NCI-H748 treated with DMSO at 0.1 percent for 48 hours (cell line): ENCODE results near the gene RRH.
"Not testable (repeated sequence)": the region's sequence is repeated elsewhere in the genome, so short reads cannot be mapped to it uniquely, and the experiment has no call there.

Experiments used
- DNase-seq: peaks from one replicate; lab custom pipeline; 2025; lab: John Stamatoyannopoulos, UW

The RRH gene

GRCh38 chr4:109827672-109828071 is at the start of gene RRH:
TSS of gene RRH (plus strand) at chr4:109827972. CDS start at chr4:109828028, 56 bp downstream.
- DNase-seq: no peak

- DNase-seq: not testable (repeated sequence)
Measured at GRCh38 chr4:109782092-109782491, 45.7 kb upstream of the RRH start.

GRCh38 chr4:109786846-109787245 is 40.9 kb upstream of the RRH start:
- no peak for DNase-seq

DNA sequence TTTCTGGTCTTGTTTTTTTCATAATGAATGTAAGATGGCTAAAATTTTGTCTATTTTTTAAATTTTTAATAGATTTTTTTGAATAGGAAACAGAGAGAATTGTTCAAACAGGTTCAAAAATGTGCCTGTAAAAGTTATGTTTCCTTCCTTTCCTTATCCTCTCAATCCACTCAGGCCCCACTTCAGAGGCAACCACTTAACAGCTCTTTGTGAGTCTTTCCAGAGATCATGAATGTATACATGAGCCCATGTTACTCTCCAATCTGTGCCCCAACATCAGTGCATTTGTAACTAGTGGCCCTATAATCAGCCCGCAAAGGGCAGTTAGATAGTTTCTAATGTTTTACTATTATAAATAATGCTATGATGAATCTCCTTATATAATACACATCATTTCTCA is 40.0 kb upstream of the RRH start:
- no peak for DNase-seq

DNA sequence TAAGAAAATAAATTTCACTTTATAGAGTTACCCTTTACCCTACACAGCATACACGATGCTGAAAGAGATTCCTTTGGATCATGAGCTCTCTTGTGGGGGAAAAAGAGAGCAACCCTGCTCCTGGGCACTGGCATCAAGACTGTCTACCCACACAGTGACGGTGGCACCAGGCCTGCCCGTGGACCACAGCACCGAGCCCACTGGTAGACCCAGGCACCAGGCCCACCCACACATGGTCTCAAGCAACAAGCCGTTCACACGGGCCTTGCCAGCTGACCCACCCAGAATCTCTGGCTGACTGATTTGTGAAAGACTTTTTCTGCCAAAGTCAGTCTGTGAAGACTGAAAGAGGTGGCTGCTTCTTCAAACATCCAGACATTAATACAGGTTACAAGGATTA is 32.7 kb upstream of the RRH start:
- no peak for DNase-seq

- no peak for DNase-seq
Measured at GRCh38 chr4:109798866-109799265, 28.9 kb upstream of the RRH start.

DNA sequence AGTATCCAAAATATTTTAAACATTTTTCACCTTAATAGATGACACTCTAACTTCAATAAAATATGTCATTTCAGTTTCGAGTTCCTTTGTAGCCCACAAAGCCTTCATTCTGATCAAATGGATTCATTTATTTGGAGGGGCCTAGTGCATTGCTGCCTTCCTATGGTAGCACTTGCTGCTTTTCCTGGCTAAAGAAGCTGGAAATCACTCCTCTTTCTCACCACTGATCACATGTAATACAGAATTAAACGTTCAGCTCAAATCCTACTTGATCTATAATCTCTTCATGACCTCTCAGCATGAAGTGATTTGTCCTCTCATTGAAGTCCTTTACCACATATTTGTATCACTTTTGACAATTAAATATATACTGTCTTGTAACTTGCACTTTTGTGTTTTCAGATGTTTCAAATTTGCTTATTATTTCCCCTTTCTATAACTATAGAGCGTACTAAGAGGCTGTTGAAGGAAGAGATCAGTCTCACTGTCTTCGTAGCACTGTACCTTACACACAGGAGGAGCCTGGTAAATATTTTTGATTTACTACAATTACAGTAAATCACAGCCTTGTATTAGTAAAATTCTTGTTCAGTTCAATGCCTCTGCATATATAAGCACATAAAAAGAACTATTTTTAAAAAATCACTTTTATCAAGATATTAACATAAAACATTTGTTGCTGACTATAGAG is 26.5 kb upstream of the RRH start:
- no peak for DNase-seq

DNA sequence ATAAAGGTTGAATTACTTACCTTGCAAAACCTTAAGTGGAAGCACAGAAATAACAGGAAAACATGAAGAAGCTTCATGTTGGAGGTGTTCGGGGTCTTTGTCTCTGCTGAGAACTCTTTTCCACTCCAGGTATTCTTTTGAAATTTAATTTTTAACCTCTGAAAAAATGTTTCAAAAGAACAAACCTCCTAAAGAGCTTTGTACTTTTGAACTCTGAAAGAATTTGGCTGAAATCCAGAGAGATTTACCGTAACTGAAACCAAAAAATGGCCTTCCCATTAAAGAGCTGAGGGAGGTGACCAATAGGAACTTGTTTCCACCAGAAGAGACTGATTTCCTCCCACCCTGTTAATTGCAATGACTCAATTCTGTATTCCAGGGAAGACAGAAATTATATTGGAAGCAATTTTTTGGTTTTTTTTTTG is 25.9 kb upstream of the RRH start, which contains the start of gene CFI:
TSS of gene CFI (minus strand) at position 105 of the 425 bp plus-strand sequence. CDS start at position 77, 28 bp downstream.
- no peak for DNase-seq

DNA sequence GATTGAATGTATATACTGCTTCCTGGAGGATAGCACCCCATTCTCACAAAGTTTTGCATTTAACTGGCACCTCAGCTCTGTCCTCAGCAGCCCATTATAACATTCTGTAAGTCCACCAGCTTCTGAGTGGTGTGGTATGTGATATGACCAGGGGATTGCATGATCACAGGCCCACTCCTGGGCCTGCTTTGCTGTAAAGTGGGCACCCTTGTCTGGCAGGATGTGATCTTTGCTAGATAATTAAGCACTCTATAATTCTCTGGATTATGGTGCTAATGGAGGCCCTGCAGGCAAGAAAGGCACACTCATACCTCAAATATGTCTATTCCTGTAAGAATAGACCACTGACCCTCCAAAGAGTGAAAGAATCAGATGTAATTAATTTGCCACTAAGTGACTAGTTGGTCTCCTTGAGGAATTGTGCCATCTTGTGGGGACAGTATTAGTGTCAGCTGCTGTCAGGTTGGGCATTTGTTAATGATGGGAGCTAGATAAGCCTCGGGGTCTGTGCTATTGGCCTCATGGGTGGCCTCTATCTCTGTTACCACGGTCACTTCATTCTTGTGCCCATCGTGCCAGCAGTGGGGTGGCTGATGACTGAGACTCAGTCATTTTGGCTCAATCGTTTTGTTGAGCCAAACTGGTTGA is 23.7 kb upstream of the RRH start:
- DNase-seq: peak; percentile 50

DNA sequence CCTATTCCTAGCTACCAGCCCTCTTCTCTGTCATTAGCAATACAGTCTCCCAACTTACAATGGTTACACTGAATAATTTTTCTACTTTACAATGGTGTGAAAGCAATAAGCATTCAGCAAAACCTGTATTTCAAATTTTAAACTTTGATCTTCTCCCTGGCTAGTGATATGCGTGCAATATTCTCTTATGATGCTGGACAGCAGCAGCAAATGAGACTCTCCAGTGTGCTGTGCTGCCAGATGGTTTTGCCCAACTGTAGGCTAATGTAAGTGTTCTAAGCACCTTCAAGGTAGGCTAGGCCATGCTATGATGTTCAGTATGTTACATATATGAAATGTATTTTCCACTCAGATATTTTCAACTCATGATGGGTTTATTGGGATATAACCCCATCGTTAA is 18.1 kb upstream of the RRH start:
- no peak for DNase-seq

GRCh38 chr4:109810552-109811387 is 17.0 kb upstream of the RRH start:
- no peak for DNase-seq

DNA sequence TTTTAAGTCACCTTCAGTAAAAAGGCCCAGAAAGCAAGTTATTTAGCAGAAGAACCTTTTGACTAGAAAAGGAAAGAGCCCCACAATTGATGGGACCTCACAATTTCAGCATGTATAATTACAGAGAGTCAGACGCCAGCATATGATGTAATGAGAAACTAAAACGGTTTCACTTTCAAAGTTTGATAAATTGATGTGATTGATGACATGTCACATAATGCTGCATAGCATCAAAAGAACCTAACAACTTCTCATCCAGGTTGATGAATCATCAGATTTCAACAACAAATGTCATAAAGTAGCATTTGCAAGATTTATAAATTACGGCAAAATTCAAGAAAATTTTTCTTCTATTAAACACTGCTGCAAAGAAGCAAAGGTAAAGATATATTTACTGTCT is 16.1 kb upstream of the RRH start:
- DNase-seq: no peak

DNA sequence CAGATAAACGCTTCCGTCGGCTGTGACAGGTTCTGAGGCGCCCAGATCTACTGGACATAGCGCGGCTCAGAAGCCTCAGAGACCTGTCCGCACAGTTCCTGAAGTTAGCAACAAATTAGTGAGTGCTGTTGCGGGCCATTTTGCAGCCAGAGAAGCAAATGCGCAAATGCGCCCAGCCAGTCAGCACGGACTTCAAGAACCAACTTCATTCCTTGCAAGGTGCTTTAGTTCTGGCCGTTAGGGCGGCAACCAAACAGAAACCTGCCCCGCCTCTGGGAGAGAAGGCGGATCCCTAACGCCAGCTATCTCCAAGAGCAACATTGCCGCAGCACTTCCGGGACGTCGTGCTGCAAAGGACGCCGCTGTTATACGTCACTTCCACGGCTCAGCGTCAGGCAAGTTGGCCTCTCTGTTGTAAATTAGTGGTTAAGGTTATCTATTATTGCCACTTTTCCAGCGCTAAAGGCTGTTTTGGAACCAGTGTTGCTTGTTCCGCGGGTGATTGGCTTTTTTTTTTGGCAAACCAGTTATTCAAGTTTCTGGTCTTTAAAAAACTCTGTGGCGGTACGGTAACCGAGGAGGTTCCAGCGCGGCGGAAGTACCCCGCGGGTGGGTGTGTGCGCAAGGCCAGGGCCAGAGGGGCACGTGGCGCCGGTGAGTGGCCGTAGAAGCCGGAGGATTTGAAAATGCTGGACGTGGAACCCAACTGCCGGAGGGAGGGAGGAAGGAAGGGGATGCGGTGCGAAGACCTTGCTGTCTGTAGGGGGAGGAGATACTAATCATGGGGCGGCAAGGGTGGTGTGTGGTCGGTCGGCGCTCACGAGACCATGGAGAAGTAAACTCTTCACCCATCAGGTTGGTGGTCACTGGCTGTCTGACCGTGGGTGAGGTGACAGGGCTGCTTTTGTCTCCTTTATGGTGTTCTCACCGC is 12.4 kb upstream of the RRH start, which contains the start of gene GAR1:
TSS of gene GAR1 (plus strand) at position 612 of the 931 bp plus-strand sequence. CDS start 403 bp downstream, outside the sequence.
- peak; percentile 67 for DNase-seq

DNA sequence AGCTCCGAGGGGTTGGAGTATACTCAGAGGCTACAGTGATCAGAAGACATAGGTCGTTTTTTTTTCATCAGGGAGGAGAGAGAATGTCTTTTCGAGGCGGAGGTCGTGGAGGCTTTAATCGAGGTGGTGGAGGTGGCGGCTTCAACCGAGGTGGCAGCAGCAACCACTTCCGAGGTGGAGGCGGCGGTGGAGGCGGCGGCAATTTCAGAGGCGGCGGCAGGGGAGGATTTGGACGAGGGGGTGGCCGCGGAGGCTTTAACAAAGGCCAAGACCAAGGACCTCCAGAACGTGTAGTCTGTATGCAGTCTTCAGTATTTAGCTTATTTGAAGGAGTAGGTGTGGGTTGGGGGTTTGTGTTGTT is 11.7 kb upstream of the RRH start:
- DNase-seq: no peak

DNA sequence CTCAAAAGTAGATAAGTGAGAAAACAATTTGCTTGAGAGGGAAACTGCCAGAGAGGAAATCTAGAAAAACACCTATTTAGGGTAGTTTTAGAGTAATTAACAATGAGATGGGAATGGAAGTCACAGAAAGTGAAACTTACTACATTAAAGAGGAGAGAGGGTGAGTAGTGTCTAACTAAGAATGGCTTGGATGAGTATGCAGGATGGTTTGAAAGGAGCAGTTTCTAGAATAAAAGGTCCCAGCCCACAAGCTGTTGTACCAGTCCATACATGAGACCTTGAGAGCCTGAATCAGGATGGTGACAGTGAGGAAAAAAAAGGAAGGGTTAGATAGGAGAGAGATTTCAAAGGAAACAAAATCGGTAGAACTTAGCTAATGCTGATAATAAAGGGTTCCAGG is 10.9 kb upstream of the RRH start:
- no peak for DNase-seq

- DNase-seq: no peak
Measured at GRCh38 chr4:109818268-109818667, 9.5 kb upstream of the RRH start.

DNA sequence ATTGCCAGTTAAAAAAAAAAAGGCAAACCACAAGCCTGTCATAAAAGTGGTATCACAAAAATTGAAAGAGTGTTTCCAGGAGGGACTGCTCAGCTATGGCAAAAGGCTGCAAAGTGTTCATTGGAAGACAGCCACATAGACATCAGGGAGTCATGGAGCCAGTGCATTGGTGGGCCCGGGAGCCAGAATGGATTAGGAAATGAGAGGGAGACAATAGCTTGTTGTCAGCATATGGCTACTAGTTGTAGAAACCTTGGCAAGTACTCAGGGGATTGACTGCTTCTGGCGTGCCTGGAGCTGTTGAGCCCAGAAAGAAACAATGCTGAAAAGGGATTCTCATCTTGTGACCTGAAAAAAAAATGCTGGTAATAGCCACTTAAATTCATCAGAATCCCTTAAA is 7.2 kb upstream of the RRH start:
- DNase-seq: no peak

DNA sequence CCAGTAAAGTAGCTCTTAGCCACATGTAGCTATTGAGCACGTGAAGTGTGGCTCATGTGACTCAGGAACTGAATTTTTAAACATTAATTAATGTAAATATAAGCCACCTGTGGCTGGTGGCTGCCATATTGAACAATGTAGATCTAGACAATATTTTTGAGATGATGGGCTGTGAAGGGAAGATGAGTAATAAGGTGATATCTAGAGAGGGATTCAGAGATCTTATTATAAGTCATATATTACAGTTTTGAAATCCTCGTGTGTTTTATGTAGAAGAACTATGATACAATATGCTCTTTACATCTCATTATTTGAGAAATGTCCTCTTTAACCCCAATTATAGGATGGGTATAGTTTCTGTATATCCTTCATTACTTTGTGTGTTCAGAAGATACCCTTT is 6.6 kb upstream of the RRH start:
- no peak for DNase-seq

- DNase-seq: no peak
Measured at GRCh38 chr4:109826719-109827118, 1.1 kb upstream of the RRH start.

DNA sequence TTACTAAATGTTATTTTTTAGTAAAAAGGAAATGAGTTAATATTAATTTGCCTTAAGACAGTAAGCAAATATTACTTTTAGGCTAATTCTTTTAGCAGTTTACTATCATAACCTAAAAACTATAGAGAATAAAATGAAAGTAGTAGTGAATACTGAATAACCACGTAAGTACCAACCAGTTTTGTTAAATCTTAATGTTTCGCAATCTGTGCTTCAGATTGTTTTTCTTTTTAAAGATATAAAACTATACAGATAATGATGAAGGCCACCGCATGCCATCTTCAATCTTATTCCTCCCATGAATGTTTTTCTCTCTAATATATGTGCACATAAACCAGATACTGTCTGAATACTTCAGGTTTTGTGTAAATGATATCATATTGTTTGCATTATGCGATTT is 6.0 kb downstream of the RRH start:
- no peak for DNase-seq

DNA sequence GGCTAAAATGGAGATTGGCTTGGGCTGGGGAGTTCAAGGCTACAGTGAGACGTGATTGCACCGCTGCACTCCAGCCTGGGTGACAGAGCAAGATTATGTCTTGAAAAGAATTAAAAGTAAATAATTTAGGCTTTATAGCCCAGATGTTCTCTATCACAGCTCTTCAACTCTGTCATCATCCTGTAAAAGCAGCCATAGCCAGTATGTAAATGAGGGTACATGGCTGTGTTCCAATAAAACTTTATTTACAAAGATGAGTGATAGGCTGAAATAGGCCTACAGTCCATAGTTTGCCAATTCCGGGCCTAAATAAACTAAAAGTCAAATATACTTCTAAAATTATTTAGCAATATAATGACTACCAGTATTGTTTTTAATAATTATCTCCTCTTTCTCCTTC is 9.2 kb downstream of the RRH start:
- DNase-seq: no peak
